ENCODE measurements around the gene PLA2G3.

DNA sequence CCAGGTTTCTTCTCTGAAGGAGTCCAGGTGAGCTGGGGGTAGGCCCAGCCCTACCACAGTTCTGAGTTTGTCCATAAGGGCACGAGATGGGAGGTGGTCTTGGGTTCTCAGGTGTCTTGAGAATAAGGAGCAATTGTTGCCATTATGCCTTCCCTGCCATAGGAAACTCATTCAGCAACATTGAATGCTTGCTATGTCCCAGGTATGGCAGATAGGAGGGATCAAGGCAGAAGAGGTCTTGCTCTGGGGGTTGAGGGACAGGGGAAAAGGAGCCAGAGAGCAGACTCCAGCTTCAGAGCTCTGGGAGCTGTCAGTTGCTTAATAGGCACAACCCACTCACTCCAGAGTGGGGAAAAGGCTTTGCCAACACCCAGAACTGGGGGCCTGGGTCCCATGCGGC is 37.2 kb downstream of the PLA2G3 start:
- no peak for TF ChIP-seq EZH2 (IDR thresholded peaks at IDR 0.05; ENCODE audit: insufficient read depth, poor library complexity, severe bottlenecking)
- no peak for TF ChIP-seq EZH2phosphoT487 (IDR thresholded peaks at IDR 0.05; ENCODE audit: insufficient read depth, low read depth)
